Kidney epithelial cell (primary cell): ENCODE data around the gene CADM2. TPM values are rescaled to one million over a fixed set of nuclear protein-coding genes. Genes with fewer than 3 reads are reported as not detected.
A peak's percentile ranks its signal among the peaks of the same experiment; 100 is the strongest.

Experiments used
- DNase-seq: peaks from one replicate; pipeline ENCODE4 v3.0.0-alpha.2; 2010; ENCODE audit warnings: low read depth
- H3K27me3 ChIP-seq: 2 replicates; pipeline ENCODE4 v1.6.0; 2011; ENCODE audit warnings: low read length; ENCODE audit not compliant: control insufficient read depth, insufficient read depth
- H3K36me3 ChIP-seq: 2 replicates; pipeline ENCODE4 v1.5.1; 2011; ENCODE audit warnings: low read length; ENCODE audit not compliant: control insufficient read depth, insufficient read depth
- H3K4me3 ChIP-seq: 2 replicates; pipeline ENCODE4 v1.5.1; 2011; ENCODE audit warnings: low read depth, mild to moderate bottlenecking, control low read depth, low read length
- total RNA-seq: library from RNA; depleted of rRNA; stranded (reverse); fragments of >200 nt; gene quantifications from 2 replicates; pipeline ENCODE4 v1.2.3, GENCODE V29; 2015
- TF ChIP-seq, protein P1 (sequence below): IDR thresholded peaks from 2 replicates; pipeline ENCODE4 v1.5.1; 2011; ENCODE audit warnings: mild to moderate bottlenecking, moderate library complexity, low read length, control low read depth, inconsistent platforms; ENCODE audit not compliant: insufficient read depth, poor library complexity, severe bottlenecking

CADM2 gene
- total RNA-seq, 1 donor from 2014 or later: 0.42 TPM

DNA sequence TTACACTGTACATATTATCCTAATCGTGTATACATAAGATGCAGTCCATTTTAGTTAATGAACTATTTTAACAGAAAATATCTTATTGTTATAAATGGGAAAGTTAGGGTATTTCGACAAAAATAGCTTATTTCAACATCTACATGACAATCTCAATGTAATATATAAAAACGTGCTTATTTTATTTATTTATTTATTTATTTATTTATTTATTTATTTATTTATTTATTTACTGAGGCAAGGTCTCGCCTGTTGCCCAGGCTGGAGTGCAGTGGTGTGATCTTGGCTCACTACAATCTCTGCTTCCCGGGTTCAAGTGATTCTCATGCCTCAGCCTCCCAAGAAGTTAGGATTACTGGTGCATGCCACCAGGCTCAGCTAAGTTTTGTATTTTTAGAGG is 614.2 kb downstream of the CADM2 start:
- no peaks in the 10 kb centered on the region for H3K27me3 ChIP-seq
- no peak for DNase-seq
- no peaks in the 10 kb centered on the region for H3K36me3 ChIP-seq
- TF ChIP-seq, protein P1, sequence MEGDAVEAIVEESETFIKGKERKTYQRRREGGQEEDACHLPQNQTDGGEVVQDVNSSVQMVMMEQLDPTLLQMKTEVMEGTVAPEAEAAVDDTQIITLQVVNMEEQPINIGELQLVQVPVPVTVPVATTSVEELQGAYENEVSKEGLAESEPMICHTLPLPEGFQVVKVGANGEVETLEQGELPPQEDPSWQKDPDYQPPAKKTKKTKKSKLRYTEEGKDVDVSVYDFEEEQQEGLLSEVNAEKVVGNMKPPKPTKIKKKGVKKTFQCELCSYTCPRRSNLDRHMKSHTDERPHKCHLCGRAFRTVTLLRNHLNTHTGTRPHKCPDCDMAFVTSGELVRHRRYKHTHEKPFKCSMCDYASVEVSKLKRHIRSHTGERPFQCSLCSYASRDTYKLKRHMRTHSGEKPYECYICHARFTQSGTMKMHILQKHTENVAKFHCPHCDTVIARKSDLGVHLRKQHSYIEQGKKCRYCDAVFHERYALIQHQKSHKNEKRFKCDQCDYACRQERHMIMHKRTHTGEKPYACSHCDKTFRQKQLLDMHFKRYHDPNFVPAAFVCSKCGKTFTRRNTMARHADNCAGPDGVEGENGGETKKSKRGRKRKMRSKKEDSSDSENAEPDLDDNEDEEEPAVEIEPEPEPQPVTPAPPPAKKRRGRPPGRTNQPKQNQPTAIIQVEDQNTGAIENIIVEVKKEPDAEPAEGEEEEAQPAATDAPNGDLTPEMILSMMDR: no peak
- no peak overlapping the region for H3K4me3 ChIP-seq

DNA sequence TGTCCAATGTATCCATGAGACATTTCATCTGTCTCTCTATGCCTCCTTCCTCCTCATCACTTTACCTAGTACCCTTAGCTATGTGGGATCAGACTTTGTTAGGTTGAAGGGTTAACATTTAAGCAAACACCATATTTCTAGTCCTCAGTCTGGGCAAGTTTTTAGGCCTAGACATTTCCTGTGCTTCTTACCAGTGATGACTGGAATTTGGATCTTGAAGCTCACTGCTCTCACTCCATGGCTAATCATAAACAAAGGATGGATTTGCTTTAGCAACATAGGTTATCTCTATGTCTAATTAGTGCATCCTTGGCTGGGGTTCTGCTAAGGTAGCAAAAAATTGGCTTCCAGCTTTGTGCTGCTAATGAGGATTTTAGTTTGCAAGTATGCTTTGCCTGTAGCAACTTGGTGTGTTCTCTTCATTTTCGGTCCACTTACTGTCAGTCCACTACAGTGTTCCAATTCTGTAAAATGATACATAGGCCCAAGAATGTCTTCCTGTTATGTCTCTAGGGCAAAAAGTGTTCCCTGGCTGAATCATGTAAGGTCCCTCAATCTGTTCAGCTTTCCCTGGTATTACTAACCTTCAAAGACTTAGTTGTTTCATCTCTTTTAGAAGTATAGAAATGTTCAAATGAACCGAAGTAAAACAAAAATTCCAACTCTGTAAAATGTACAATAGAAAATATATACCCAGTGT is 615.4 kb downstream of the CADM2 start:
- no peak overlapping the region for H3K4me3 ChIP-seq
- no peaks in the 10 kb centered on the region for H3K36me3 ChIP-seq
- TF ChIP-seq, protein P1: no peak
- DNase-seq: no peak
- no peaks in the 10 kb centered on the region for H3K27me3 ChIP-seq

DNA sequence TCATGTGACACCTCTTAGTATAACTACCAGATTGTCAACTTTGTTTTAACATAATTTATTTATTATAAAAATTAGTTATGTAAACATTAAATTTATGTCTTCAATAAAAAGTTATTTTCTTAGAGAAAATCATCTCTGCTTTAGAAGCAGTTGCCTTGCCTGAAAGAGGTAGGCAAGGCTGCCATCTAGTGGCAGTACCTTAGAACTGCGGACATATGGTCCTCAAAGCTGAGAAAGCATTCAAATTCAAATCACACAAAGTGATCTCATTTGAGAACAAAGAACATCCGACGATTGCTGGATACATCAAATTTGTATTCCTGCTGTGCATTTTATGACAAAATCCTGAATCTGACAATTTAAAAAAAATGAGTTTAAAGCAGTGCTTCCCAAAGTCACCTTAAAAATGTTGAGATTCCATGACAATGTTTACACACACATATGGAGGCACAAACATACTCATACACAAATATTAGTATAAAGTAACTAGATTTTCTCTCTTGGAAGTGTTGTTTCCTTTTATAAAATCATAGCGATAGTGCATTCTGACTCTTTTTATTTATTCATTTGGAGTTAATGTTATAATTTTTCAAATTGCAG is 617.4 kb downstream of the CADM2 start:
- H3K36me3 ChIP-seq: no peaks in the 10 kb centered on the region
- TF ChIP-seq, protein P1: peak; percentile 84
- no peak for DNase-seq
- no peak overlapping the region for H3K4me3 ChIP-seq
- H3K27me3 ChIP-seq: no peaks in the 10 kb centered on the region

DNA sequence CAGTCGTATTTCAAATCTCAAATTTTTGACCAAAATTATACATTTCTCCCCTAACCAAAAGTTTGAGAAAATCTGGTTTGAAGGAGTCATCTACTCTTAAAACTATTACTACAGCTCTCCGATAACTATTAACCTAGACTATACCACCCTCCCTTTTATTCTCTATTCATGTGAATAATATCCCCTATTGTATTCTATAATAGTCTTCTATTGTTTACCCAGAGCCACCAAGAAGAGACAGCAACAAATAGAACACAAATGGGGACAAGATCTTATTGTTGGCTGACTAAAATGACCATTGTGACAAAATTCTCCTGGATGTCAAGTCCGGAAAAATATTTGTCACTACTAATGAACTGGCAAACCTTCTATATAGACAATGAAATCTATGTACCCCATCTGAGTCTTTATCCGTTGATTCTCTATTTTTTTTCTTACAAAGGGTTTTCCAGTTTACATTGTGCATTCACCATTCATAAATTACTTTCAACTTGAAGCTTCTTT is 618.0 kb downstream of the CADM2 start:
- H3K4me3 ChIP-seq: no peak overlapping the region
- no peak for DNase-seq
- TF ChIP-seq, protein P1: no peak
- no peaks in the 10 kb centered on the region for H3K36me3 ChIP-seq
- H3K27me3 ChIP-seq: no peaks in the 10 kb centered on the region

DNA sequence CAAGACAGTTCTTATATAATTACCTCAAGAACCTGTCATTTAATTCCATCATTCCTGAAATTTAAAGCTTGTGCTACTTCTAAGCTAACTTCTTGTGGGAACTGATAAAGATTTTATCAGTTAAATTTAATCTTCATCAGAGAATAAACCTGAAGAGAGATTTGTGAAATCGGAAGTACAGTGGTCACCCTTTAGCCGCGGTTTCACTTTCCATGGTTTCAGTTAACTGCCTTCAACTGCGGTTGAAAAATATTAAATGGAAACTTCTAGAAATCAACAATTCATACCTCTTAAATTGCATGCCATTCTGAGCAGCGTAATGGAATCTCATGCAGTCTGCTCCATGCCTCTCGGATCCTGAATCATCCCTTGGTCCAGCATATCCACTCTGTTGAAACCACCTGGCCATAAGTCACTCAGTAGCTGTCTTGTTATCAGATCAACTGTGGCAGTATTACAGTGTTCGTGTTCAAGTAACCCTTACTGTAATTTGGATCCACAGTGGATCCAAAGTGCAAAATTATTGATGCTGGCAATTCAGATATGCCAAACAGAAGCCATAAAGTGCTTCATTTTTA is 626.1 kb downstream of the CADM2 start:
- TF ChIP-seq, protein P1: no peak
- Histone ChIP-seq H3K36me3 (no peaks in the 10 kb centered on the region), H3K4me3 (no peak overlapping the region), H3K27me3 (no peaks in the 10 kb centered on the region)
- DNase-seq: no peak
